Endothelial cell of umbilical vein (primary cell): ENCODE results near the gene ETV6. TPM values are rescaled to one million over a fixed set of nuclear protein-coding genes. Genes with fewer than 3 reads are reported as not detected.

ENCODE experiments used
- BruUV-seq: library from RNA; stranded (reverse); fragments of 400-500 nt; replicated peaks from 2 replicates; lab custom pipeline; 2021; lab: Mats Ljungman, UMichigan
- CTCF ChIA-PET: fragments of 300-600, 350-600 bp; sonication (Branson Sonifier 250); formaldehyde crosslinking; loops from one replicate; lab custom pipeline; 2021; ENCODE audit warnings: antibody characterized with exemption, inconsistent platforms; lab: Charles Lee
- POLR2A ChIA-PET: fragments of 300-600, 350-600 bp; sonication (Branson Sonifier 250); formaldehyde crosslinking; loops from one replicate; lab custom pipeline; 2021; ENCODE audit warnings: antibody characterized with exemption, inconsistent platforms; lab: Charles Lee
- DNase-seq: peaks from one replicate; pipeline ENCODE4 v3.0.0-alpha.2; 2011; ENCODE audit warnings: low read depth, low spot score
- FAIRE-seq: peaks from 2 replicates; lab custom pipeline; 2011; peaks lifted over from hg19 to GRCh38; lab: Jason Lieb, UNC
- H2AFZ ChIP-seq: 2 replicates; pipeline ENCODE4 v1.6.0; 2012; ENCODE audit warnings: low read depth, low read length, control low read depth, inconsistent platforms
- H3K27ac ChIP-seq: 2 replicates; pipeline ENCODE4 v1.5.1; 2011; ENCODE audit warnings: low read depth, mild to moderate bottlenecking, control low read depth, low read length, moderate library complexity; ENCODE audit not compliant: insufficient read depth
- H3K27me3 ChIP-seq, 2 experiments: 2 replicates each; pipeline versions ENCODE4 v1.6.0 to v1.6.1; 2011; ENCODE audit warnings: low read length in 2 of 2, mixed read lengths in 1 of 2; ENCODE audit not compliant: control insufficient read depth in 2 of 2, insufficient read depth in 2 of 2
- H3K36me3 ChIP-seq, 2 experiments: 2 replicates in 1 of 2; 3 replicates in 1 of 2; pipeline ENCODE4 v1.5.1; 2011; ENCODE audit warnings: low read length in 2 of 2, mild to moderate bottlenecking in 1 of 2, moderate library complexity in 1 of 2; ENCODE audit not compliant: control insufficient read depth in 2 of 2, insufficient read depth in 2 of 2; ENCODE audit errors: extremely low read depth in 1 of 2
- H3K4me1 ChIP-seq: 3 replicates; pipeline ENCODE4 v1.5.1; 2011; ENCODE audit warnings: mild to moderate bottlenecking, low read length; ENCODE audit not compliant: control insufficient read depth, insufficient read depth; ENCODE audit errors: extremely low read depth
- H3K4me2 ChIP-seq: 2 replicates; pipeline ENCODE4 v1.6.1; 2011; ENCODE audit warnings: low read length, control low read depth, mixed read lengths; ENCODE audit not compliant: insufficient read depth
- H3K4me3 ChIP-seq, 3 experiments: fragments of 200-600 bp in 1 of 3; sonication (generic), shearing (Covaris generic) in 1 of 3; replicated peaks in 1 of 3; 2 replicates each; pipeline ENCODE4 v1.5.1; 2011 to 2016; ENCODE audit warnings: control low read depth in 3 of 3, low read length in 3 of 3, mild to moderate bottlenecking in 2 of 3, inconsistent platforms in 1 of 3, low read depth in 1 of 3, moderate library complexity in 1 of 3; ENCODE audit not compliant: insufficient read depth in 1 of 3
- H3K79me2 ChIP-seq: 2 replicates; pipeline ENCODE4 v1.6.0; 2012; ENCODE audit warnings: low read length, inconsistent platforms; ENCODE audit not compliant: control insufficient read depth, insufficient read depth
- H3K9ac ChIP-seq: replicated peaks from 2 replicates; pipeline ENCODE3; 2011; ENCODE audit warnings: low read length, control low read depth; ENCODE audit not compliant: insufficient read depth; ENCODE audit errors: extremely low read depth
- H3K9me1 ChIP-seq: replicated peaks from 3 replicates; pipeline ENCODE4 v1.6.0; 2011; ENCODE audit warnings: mild to moderate bottlenecking, low read length; ENCODE audit not compliant: control insufficient read depth, insufficient read depth; ENCODE audit errors: extremely low read depth
- H3K9me3 ChIP-seq: replicated peaks from 2 replicates; pipeline ENCODE4 v1.5.1; 2012; ENCODE audit warnings: low read length, inconsistent platforms; ENCODE audit not compliant: control insufficient read depth, insufficient read depth
- H4K20me1 ChIP-seq: replicated peaks from 2 replicates; pipeline ENCODE3; 2011; ENCODE audit warnings: mild to moderate bottlenecking, low read length; ENCODE audit not compliant: control insufficient read depth, insufficient read depth; ENCODE audit errors: extremely low read depth
- CTCF ChIP-seq, 2 donors: IDR thresholded peaks; 1 replicate in 1 of 2; 2 replicates in 1 of 2; pipeline ENCODE4 v1.5.1; 2011; ENCODE audit warnings: low read length in 2 of 2, mild to moderate bottlenecking in 2 of 2, moderate library complexity in 2 of 2, control low read depth in 1 of 2, inconsistent platforms in 1 of 2, low read depth in 1 of 2; ENCODE audit not compliant: insufficient read depth in 1 of 2; ENCODE audit errors: extremely low read depth in 1 of 2
- EZH2 ChIP-seq: IDR thresholded peaks from 2 replicates; pipeline ENCODE4 v1.6.1; 2012; ENCODE audit warnings: borderline replicate concordance, low read depth, mild to moderate bottlenecking, moderate library complexity, low read length, inconsistent platforms; ENCODE audit not compliant: severe bottlenecking
- FOS ChIP-seq: IDR thresholded peaks from 2 replicates; pipeline ENCODE4 v1.6.1; 2011; ENCODE audit warnings: mild to moderate bottlenecking, low read length, moderate library complexity, borderline replicate concordance; ENCODE audit not compliant: insufficient read depth
- GATA2 ChIP-seq: IDR thresholded peaks from 2 replicates; pipeline ENCODE4 v1.7.0; 2011; ENCODE audit warnings: low read depth, mild to moderate bottlenecking, moderate library complexity, mixed read lengths, low read length; ENCODE audit not compliant: insufficient read length, insufficient read depth
- JUN ChIP-seq: IDR thresholded peaks from 2 replicates; pipeline ENCODE4 v1.6.1; 2011; ENCODE audit warnings: borderline replicate concordance, low read depth; ENCODE audit not compliant: insufficient read length, insufficient read depth
- MYC ChIP-seq: IDR thresholded peaks from one replicate; pipeline ENCODE4 v1.6.1; 2011; ENCODE audit warnings: mild to moderate bottlenecking, low read depth, low read length
- POLR2A ChIP-seq: IDR thresholded peaks from 2 replicates; pipeline ENCODE4 v1.6.1; 2012; ENCODE audit warnings: low read depth, mild to moderate bottlenecking, control low read depth, low read length
- POLR2AphosphoS5 ChIP-seq: IDR thresholded peaks from 2 replicates; pipeline ENCODE4 v1.6.1; 2012; ENCODE audit warnings: low read depth, mild to moderate bottlenecking, control low read depth, low read length, moderate library complexity; ENCODE audit not compliant: insufficient read depth
- dilution Hi-C: fragments of 300-500 bp; cut with MboI; formaldehyde crosslinking; loops from one replicate; pipeline ENCODE4 v1.15.0; 2019; ENCODE audit warnings: low sequenced_read_pairs; ENCODE audit not compliant: extremely low pct_ligation_motif_present
- intact Hi-C: fragments of 100-400 bp; cut with micrococcal nuclease; formaldehyde crosslinking; loops from one replicate; pipeline ENCODE4 v1.10.0; 2022
- polyA plus RNA-seq, 4 experiments: library from polyadenylated mRNA; depleted of rRNA in 3 of 4; stranded (reverse) in 3 of 4; unstranded in 1 of 4; fragments of >200 nt; gene quantifications; 2 replicates each; pipeline versions ENCODE4 v1.2.1 to v1.2.3, GENCODE V29; 2011 to 2012; ENCODE audit warnings: missing spikeins in 1 of 4
- total RNA-seq: library from RNA; stranded (reverse); gene quantifications from 2 replicates; pipeline ENCODE4 v1.2.3, GENCODE V29; 2021
- TF ChIP-seq, protein P1 (sequence below): IDR thresholded peaks from 2 replicates; pipeline ENCODE4 v1.6.1; 2011; ENCODE audit not compliant: insufficient read depth, insufficient read length

Gene ETV6
- total and polyA plus RNA-seq, 2 donors (not counting 3 experiments of a cell fraction or from before 2014, with no cell fraction given), result 15.9 to 57.1 TPM

GRCh38 chr12:11719678-11720099 is 70.2 kb downstream of the ETV6 start:
- H2AFZ ChIP-seq, result no peak overlapping the region
- CTCF ChIA-PET, result interaction anchor here (0.8 to 1.6 kb wide), 3 partner anchors 11 to 120 kb away, joined by 3 to 6 read pairs (median 4); no protein-coding TSS in a partner anchor
- no peaks in the 10 kb centered on the region for H3K36me3 ChIP-seq
- BruUV-seq, result no TSS peak
- H3K4me1 ChIP-seq, result peaks cover 60% of the 10 kb centered on the region
- no peaks in the 10 kb centered on the region for H3K9me1 ChIP-seq
- H3K9me3 ChIP-seq, result no peaks in the 10 kb centered on the region
- POLR2A ChIA-PET, result interaction anchor here (0.5 to 1.5 kb wide), 2 partner anchors 65 kb away, joined by 3 to 4 read pairs; no protein-coding TSS in a partner anchor
- H3K4me3 ChIP-seq, result no peak overlapping the region
- no peaks in the 10 kb centered on the region for H4K20me1 ChIP-seq
- peak overlapping the region; percentile 62 for H3K4me2 ChIP-seq
- TF ChIP-seq, protein P1, sequence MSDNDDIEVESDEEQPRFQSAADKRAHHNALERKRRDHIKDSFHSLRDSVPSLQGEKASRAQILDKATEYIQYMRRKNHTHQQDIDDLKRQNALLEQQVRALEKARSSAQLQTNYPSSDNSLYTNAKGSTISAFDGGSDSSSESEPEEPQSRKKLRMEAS, result peak; percentile 7
- TF ChIP-seq FOS (peak; percentile 99), CTCF (IDR thresholded peaks at IDR 0.05; ENCODE audit: extremely low read depth in 1 of 2, insufficient read depth in 1 of 2, low read depth in 1 of 2, low read length in 2 of 2) (no peak), GATA2 (peak; percentile 78), EZH2 (no peak), POLR2AphosphoS5 (peak; percentile 83), MYC (no peak), JUN (peak; percentile 86), POLR2A (peak; percentile 21)
- dilution Hi-C loops, result no loop called here
- peak overlapping the region; percentile 63 for H3K9ac ChIP-seq
- intact Hi-C loops, result loop anchor here (1.0 to 5.0 kb wide), 9 partner anchors 12 to 165 kb away; no protein-coding TSS in a partner anchor
- peak; percentile 94 for DNase-seq
- peak overlapping the region; percentile 95 for H3K27ac ChIP-seq
- peaks cover 61% of the 10 kb centered on the region for H3K79me2 ChIP-seq
- H3K27me3 ChIP-seq, result no peaks in the 10 kb centered on the region
- peak; percentile 95 for FAIRE-seq
